Measurements from ENCODE around the gene EMC8.

GRCh38 chr16:85835227-85835751 is 35.9 kb upstream of the EMC8 start:
- TF ChIP-seq CTCF (IDR thresholded peaks at IDR 0.05) = no peak
- no peak for TF ChIP-seq POLR2A (IDR thresholded peaks at IDR 0.05)
- no peak for TF ChIP-seq POLR2AphosphoS5 (IDR thresholded peaks at IDR 0.05)

All from breast epithelium (tissue), 3 donors.